ENCODE data around the gene UBE2K.

UBE2K gene

DNA sequence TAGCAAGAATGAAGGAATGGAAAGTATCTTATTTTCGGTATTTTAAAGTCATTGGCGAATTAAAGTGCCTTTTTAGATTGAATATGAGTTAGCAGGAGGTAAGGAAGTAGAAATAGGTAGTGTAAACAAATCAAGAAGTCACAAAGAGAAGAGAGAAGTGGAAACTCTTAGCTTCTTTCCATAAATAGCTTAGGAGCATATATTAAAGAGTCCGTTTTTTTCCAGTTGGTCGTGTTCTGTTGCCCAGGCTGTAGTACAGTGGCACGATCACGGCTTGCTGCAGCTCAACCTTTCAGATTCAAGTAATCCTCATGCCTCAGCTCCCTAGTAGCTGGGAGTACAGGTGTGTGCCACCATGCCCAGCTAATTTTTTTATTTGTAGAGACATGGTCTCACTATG lies 56.4 kb downstream of the UBE2K start:
- H3K27ac Mint-ChIP-seq: peak overlapping the region; percentile 0
- no peak for DNase-seq
- no peak overlapping the region for H3K4me3 Mint-ChIP-seq
- H3K27me3 Mint-ChIP-seq (ENCODE audit: low read depth, poor library complexity): no peaks in the 10 kb centered on the region
- H3K36me3 Mint-ChIP-seq (ENCODE audit: low read depth): peaks cover 59% of the 10 kb centered on the region
- no peaks in the 10 kb centered on the region for H3K9me3 Mint-ChIP-seq
- TF ChIP-seq, protein P1, sequence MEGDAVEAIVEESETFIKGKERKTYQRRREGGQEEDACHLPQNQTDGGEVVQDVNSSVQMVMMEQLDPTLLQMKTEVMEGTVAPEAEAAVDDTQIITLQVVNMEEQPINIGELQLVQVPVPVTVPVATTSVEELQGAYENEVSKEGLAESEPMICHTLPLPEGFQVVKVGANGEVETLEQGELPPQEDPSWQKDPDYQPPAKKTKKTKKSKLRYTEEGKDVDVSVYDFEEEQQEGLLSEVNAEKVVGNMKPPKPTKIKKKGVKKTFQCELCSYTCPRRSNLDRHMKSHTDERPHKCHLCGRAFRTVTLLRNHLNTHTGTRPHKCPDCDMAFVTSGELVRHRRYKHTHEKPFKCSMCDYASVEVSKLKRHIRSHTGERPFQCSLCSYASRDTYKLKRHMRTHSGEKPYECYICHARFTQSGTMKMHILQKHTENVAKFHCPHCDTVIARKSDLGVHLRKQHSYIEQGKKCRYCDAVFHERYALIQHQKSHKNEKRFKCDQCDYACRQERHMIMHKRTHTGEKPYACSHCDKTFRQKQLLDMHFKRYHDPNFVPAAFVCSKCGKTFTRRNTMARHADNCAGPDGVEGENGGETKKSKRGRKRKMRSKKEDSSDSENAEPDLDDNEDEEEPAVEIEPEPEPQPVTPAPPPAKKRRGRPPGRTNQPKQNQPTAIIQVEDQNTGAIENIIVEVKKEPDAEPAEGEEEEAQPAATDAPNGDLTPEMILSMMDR (IDR thresholded peaks at IDR 0.05): no peak
- no peaks in the 10 kb centered on the region for H3K4me1 Mint-ChIP-seq

DNA sequence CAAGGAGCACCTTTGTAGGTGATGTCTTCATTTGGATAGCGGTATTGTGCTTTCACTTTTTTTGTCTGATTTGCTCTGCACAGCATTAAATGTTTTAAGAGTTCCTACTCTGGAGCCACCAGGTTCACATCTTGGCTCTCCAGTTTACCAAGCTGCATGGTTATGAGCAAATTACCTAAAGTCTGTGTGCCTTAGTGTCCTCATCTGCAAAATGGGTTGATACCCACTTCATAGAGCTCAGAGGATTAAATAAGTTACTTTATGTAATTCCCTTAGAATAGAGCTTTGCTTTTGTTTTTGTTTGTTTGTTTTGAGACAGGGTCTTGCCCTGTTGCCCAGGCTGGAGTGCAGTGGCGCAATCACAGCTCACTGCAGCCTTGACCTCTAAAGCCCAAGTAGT lies 58.2 kb downstream of the UBE2K start:
- Mint-ChIP-seq H3K9me3 (no peaks in the 10 kb centered on the region), H3K27ac (no peak overlapping the region), H3K4me1 (no peaks in the 10 kb centered on the region), H3K27me3 (ENCODE audit: low read depth, poor library complexity) (no peaks in the 10 kb centered on the region), H3K36me3 (ENCODE audit: low read depth) (peaks cover 60% of the 10 kb centered on the region), H3K4me3 (no peak overlapping the region)
- TF ChIP-seq, protein P1 (IDR thresholded peaks at IDR 0.05): no peak
- DNase-seq: no peak

DNA sequence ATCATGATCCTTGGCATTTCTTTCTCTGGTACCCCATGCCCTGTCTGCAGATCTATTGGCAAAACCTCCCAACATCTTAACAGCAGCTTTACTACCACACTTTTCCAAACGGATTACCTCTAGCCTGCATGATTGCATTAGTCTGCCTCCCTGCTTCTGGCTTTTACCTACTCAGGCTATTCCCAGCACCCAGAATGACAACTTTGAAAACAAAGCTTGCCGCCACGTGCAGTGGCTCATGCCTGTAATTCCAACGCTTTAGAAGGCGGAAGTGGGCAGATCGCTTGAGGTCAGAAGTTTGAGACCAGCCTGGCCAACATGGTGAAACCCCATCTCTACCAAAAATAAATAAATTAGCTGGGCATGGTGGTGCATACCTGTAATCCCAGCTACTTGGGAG lies 60.2 kb downstream of the UBE2K start:
- Mint-ChIP-seq H3K9me3 (no peaks in the 10 kb centered on the region), H3K36me3 (ENCODE audit: low read depth) (peaks cover 65% of the 10 kb centered on the region), H3K4me1 (no peaks in the 10 kb centered on the region), H3K4me3 (no peak overlapping the region), H3K27ac (no peak overlapping the region), H3K27me3 (ENCODE audit: low read depth, poor library complexity) (no peaks in the 10 kb centered on the region)
- DNase-seq: no peak
- TF ChIP-seq, protein P1 (IDR thresholded peaks at IDR 0.05): no peak

DNA sequence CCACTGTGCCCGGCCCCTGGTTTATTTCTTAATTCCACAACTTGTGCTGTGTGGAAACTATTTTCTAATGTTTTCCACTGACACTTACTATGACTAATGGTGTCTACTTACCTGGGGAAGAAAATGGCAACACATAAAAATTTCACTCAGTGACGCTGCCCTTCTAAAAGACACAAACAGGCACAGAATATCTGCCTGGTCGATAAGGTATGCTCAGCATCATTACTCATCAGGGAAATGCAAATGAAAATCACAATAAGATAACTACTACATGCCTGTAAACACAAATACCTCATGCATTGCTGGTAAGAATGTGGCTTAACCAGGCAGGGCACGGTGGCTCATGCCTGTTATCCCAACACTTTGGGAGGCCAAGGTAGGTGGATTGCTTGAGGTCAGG lies 61.6 kb downstream of the UBE2K start:
- no peak overlapping the region for H3K4me3 Mint-ChIP-seq

DNA sequence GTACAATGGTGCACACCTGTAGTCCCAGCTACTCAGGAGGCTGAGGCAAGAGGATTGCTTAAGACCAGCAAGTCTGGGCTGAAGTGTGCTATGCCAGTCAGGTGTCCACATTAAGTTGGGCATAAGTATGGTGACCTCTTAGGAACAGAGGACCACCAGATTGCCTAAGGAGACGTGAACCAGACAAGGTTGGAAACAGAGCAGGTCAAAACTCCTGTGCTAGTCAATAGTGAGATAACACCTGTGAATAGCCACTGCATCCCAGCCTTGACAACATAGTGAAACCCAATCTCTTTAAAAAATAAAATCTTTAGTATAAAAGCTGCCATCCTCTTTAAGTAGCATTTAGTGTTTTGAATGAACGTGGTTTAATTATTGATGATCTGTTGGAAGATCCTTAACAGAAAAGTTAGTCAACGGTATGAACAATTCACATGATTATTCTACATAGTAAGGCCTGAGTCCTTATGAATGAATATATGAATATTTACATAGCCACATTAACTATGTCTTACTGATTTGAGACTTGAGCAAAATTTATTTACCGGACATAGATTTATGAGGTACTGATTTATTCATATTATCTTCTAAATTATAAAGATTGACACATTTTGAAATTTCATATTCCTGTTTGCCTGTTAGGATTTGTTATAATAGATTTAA lies 63.2 kb downstream of the UBE2K start:
- no peaks in the 10 kb centered on the region for H3K4me1 Mint-ChIP-seq
- H3K36me3 Mint-ChIP-seq (ENCODE audit: low read depth): peaks cover 77% of the 10 kb centered on the region
- no peaks in the 10 kb centered on the region for H3K27me3 Mint-ChIP-seq (ENCODE audit: low read depth, poor library complexity)
- no peak for DNase-seq
- no peak overlapping the region for H3K27ac Mint-ChIP-seq
- TF ChIP-seq, protein P1 (IDR thresholded peaks at IDR 0.05): no peak
- no peaks in the 10 kb centered on the region for H3K9me3 Mint-ChIP-seq
- no peak overlapping the region for H3K4me3 Mint-ChIP-seq

More for the DNA sequence above, 61.6 kb downstream of the UBE2K start:
- DNase-seq: no peak
- TF ChIP-seq, protein P1 (IDR thresholded peaks at IDR 0.05): no peak
- H3K9me3 Mint-ChIP-seq: no peaks in the 10 kb centered on the region
- no peaks in the 10 kb centered on the region for H3K27me3 Mint-ChIP-seq (ENCODE audit: low read depth, poor library complexity)
- no peak overlapping the region for H3K27ac Mint-ChIP-seq
- no peaks in the 10 kb centered on the region for H3K4me1 Mint-ChIP-seq
- H3K36me3 Mint-ChIP-seq (ENCODE audit: low read depth): peaks cover 75% of the 10 kb centered on the region
